A673 (cell line): ENCODE results near the gene PGRMC1. TPM values are rescaled to one million over a fixed set of nuclear protein-coding genes. Genes with fewer than 3 reads are reported as not detected.
"Not testable (repeated sequence)": the region's sequence is repeated elsewhere in the genome, so short reads cannot be mapped to it uniquely, and the experiment has no call there.

Experiments
- BruUV-seq: library from RNA; stranded (reverse); fragments of 400-500 nt; replicated peaks from 2 replicates; lab custom pipeline; 2021; lab: Mats Ljungman, UMichigan
- CTCF ChIA-PET: fragments of 300-600 bp; sonication (Branson Sonifier 250); formaldehyde crosslinking; loops from one replicate; lab custom pipeline; 2022; ENCODE audit warnings: antibody characterized with exemption; lab: Charles Lee
- POLR2A ChIA-PET: fragments of 300-600 bp; sonication (Branson Sonifier 250); formaldehyde crosslinking; loops from one replicate; lab custom pipeline; 2022; ENCODE audit warnings: antibody characterized with exemption; ENCODE audit not compliant: low non-redundant PET; lab: Charles Lee
- DNase-seq: peaks from one replicate; pipeline ENCODE4 v3.0.0-alpha.2; 2015; ENCODE audit warnings: low spot score
- H3K27ac ChIP-seq: fragments of 200-600 bp; sonication (generic); 2 replicates; pipeline ENCODE4 v1.5.1; 2016; ENCODE audit warnings: mixed run types, low read depth, mild to moderate bottlenecking, mixed read lengths, antibody characterized with exemption, low read length; ENCODE audit not compliant: poor library complexity, severe bottlenecking
- H3K27me3 ChIP-seq: fragments of 200-600 bp; sonication (generic); replicated peaks from 2 replicates; pipeline ENCODE4 v1.6.1; 2017; ENCODE audit warnings: mixed run types, low read depth, mild to moderate bottlenecking, mixed read lengths, antibody characterized with exemption, low read length; ENCODE audit not compliant: insufficient read depth, poor library complexity
- H3K36me3 ChIP-seq: fragments of 200-600 bp; sonication (generic); 2 replicates; pipeline ENCODE4 v1.6.1; 2016; ENCODE audit warnings: mixed run types, mild to moderate bottlenecking, mixed read lengths, antibody characterized with exemption, low read length; ENCODE audit not compliant: insufficient read depth, poor library complexity, severe bottlenecking
- H3K4me1 ChIP-seq: fragments of 200-600 bp; sonication (generic); 2 replicates; pipeline ENCODE4 v1.6.1; 2017; ENCODE audit warnings: mixed run types, mild to moderate bottlenecking, mixed read lengths, antibody characterized with exemption, low read length; ENCODE audit not compliant: insufficient read depth, poor library complexity, severe bottlenecking
- H3K4me3 ChIP-seq: fragments of 200-600 bp; sonication (generic); 2 replicates; pipeline ENCODE4 v1.5.1; 2016; ENCODE audit warnings: low read depth, mixed run types, mild to moderate bottlenecking, mixed read lengths, low read length; ENCODE audit not compliant: poor library complexity, severe bottlenecking
- H3K9me3 ChIP-seq: fragments of 200-600 bp; sonication (generic); 2 replicates; pipeline ENCODE4 v1.6.1; 2016; ENCODE audit warnings: mixed run types, low read depth, mild to moderate bottlenecking, mixed read lengths, antibody characterized with exemption, low read length; ENCODE audit not compliant: poor library complexity, severe bottlenecking
- EZH2 ChIP-seq: fragments of 200-600 bp; sonication (generic); IDR thresholded peaks from 2 replicates; pipeline ENCODE4 v1.6.1; 2017; ENCODE audit warnings: borderline replicate concordance, low read depth, mild to moderate bottlenecking, mixed read lengths, antibody characterized with exemption, low read length; ENCODE audit not compliant: poor library complexity, severe bottlenecking
- intact Hi-C: fragments of 100-400 bp; cut with micrococcal nuclease; formaldehyde crosslinking; loops from one replicate; pipeline ENCODE4 v1.10.0; 2022; ENCODE audit not compliant: unreplicated experiment
- total RNA-seq: library from RNA; stranded (reverse); gene quantifications from 2 replicates; pipeline ENCODE4 v1.2.3, GENCODE V29; 2021
- TF ChIP-seq, protein P1 (sequence below): fragments of 300-800, 200-600 bp; sonication (generic); conservative IDR thresholded peaks from 2 replicates; pipeline ENCODE4 v1.5.1; 2017; ENCODE audit warnings: low read depth, mild to moderate bottlenecking, antibody characterized with exemption, low read length, moderate library complexity, mixed read lengths

Gene PGRMC1
- total RNA-seq, 1 experiment from 2014 or later, result 133 TPM

DNA sequence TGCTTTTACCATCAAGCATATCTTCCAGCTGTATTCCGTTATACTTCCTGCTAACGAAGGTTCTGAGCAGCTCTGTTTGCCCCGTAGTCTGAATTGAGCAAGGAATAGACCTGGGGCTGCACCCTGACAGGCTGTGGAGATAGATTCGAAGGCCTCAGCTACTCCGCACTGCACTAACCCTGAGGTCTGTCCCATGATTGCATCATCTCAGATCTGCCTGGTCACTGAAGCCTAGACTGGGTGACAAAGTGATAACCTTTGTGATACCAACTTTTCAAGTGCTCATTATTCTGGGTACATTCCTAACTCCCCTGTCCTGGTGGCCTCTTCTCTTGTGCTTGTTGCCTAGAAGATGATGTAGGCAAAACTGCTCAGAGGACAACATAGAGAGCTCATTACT lies 29.9 kb upstream of the PGRMC1 start:
- no peaks in the 10 kb centered on the region for H3K27me3 ChIP-seq
- BruUV-seq, result no TSS peak
- intact Hi-C loops, result no loop called here
- no peak overlapping the region for H3K27ac ChIP-seq
- TF ChIP-seq, protein P1, sequence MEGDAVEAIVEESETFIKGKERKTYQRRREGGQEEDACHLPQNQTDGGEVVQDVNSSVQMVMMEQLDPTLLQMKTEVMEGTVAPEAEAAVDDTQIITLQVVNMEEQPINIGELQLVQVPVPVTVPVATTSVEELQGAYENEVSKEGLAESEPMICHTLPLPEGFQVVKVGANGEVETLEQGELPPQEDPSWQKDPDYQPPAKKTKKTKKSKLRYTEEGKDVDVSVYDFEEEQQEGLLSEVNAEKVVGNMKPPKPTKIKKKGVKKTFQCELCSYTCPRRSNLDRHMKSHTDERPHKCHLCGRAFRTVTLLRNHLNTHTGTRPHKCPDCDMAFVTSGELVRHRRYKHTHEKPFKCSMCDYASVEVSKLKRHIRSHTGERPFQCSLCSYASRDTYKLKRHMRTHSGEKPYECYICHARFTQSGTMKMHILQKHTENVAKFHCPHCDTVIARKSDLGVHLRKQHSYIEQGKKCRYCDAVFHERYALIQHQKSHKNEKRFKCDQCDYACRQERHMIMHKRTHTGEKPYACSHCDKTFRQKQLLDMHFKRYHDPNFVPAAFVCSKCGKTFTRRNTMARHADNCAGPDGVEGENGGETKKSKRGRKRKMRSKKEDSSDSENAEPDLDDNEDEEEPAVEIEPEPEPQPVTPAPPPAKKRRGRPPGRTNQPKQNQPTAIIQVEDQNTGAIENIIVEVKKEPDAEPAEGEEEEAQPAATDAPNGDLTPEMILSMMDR, result no peak
- no peak for TF ChIP-seq EZH2
- CTCF ChIA-PET, result no interaction called here
- no peaks in the 10 kb centered on the region for H3K9me3 ChIP-seq
- DNase-seq, result no peak
- POLR2A ChIA-PET, result no interaction called here
- no peaks in the 10 kb centered on the region for H3K4me1 ChIP-seq
- no peaks in the 10 kb centered on the region for H3K36me3 ChIP-seq
- no peak overlapping the region for H3K4me3 ChIP-seq

DNA sequence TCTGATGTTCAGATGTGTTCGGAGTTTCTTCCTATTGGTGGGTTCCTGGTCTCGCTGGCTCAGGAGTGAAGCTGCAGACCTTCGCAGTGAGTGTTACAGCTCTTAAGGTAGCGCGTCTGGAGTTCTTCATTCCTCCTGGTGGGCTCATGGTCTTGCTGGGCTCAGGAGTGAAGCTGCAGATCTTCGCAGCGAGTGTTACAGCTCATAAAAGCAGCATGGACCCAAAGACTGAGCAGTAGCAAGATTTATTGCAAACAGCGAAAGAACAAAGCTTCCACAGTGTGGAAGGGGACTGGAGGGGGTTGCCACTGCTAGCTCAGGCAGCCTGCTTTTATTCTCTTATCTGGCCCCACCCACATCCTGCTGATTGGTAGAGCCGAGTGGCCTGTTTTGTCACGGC lies 28.6 kb upstream of the PGRMC1 start:
- CTCF ChIA-PET, H3K36me3 ChIP-seq, intact Hi-C loops, H3K27me3 ChIP-seq, H3K27ac ChIP-seq, H3K9me3 ChIP-seq, H3K4me1 ChIP-seq, BruUV-seq, H3K4me3 ChIP-seq, DNase-seq, POLR2A ChIA-PET: not testable (repeated sequence)

DNA sequence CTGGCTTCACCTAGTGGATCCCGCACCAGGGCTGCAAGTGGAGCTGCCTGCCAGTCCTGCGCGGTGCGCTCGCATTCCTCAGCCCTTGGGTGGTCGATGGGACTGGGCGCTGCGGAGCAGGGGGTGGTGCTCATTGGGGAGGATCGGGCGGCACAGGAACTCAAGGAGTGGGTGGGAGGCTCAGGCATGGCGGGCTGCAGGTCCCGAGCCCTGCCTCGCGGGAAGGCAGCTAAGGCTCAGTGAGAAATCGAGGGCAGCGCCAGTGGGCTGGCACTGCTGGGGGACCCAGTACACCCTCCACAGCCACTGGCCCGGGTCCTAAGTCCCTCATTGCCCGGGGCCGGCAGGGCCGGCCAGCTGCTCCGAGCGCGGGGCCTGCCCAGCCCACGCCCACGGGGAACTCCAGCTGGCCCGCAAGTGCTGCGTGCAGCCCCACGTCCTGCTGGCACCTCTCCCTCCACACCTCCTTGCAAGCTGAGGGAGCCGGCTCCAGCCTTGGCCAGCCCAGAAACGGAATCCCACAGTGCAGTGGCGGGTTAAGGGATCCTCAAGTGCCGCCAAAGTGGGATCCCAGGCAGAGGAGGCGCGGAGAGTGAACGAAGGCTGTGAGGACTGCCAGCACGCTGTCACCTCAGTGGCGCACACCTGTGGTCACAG lies 27.6 kb upstream of the PGRMC1 start:
- no peak for TF ChIP-seq EZH2
- TF ChIP-seq, protein P1, result no peak
- no peaks in the 10 kb centered on the region for H3K9me3 ChIP-seq
- ChIA-PET CTCF (no interaction called here), POLR2A (no interaction called here)
- no peak overlapping the region for H3K27ac ChIP-seq
- H3K4me1 ChIP-seq, result no peaks in the 10 kb centered on the region
- H3K27me3 ChIP-seq, result peaks cover 6% of the 10 kb centered on the region
- intact Hi-C loops, result no loop called here
- BruUV-seq, result no TSS peak
- DNase-seq, result no peak
- H3K36me3 ChIP-seq, result no peaks in the 10 kb centered on the region
- no peak overlapping the region for H3K4me3 ChIP-seq

DNA sequence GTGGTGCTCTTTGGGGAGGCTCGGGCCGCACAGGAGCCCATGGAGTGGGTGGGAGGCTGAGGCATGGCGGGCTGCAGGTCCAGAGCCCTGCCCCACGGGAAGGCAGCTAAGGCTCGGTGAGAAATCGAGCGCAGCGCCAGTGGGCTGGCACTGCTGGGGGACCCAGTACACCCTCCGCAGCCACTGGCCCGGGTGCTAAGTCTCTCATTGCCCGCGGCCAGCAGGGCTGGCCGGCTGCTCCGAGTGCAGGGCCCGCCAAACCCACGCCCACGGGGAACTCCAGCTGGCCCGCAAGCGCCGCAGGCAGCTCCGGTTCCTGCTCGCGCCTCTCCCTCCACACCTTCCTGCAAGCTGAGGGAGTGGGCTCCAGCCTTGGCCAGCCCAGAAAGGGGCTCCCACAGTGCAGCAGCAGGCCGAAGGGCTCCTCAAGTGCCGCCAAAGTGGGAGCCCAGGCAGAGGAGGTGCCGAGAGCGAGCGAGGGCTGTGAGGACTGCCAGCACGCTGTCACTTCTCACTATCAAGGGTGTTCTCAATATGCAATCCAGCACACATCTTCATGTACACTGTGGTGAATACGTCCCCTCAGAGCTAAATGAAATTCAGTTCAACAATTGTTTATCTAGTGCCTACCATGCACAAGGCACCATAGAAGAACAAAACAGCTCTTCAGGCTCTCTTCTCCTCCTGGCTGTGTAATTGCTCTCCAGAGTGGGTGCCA lies 25.0 kb upstream of the PGRMC1 start:
- POLR2A ChIA-PET, H3K4me3 ChIP-seq, DNase-seq, H3K27ac ChIP-seq, CTCF ChIA-PET, H3K9me3 ChIP-seq, BruUV-seq, H3K4me1 ChIP-seq, H3K36me3 ChIP-seq: not testable (repeated sequence)
- intact Hi-C loops, result loop anchor here (10.0 kb wide), 2 partner anchors 66 to 196 kb away; no protein-coding TSS in a partner anchor
- H3K27me3 ChIP-seq, result peaks cover 12% of the 10 kb centered on the region
